Aorta (tissue), 5 donors: ENCODE measurements around the gene NKX2-1. TPM values are rescaled to one million over a fixed set of nuclear protein-coding genes. Genes with fewer than 3 reads are reported as not detected.

ENCODE experiments used
- ATAC-seq: fragments of 200-7000 bp; cut with Tn5 transposase; one replicate; pipeline ENCODE4 v1.9.1; 2022; ENCODE audit warnings: moderate library complexity; ENCODE audit not compliant: low FRiP score
- DNase-seq, 2 donors: peaks; one replicate each; pipeline ENCODE4 v3.0.0-alpha.2; 2020
- H3K27ac ChIP-seq, 2 donors: one replicate each; pipeline ENCODE4 v1.5.1; 2013; ENCODE audit warnings: low read length in 2 of 2, mild to moderate bottlenecking in 2 of 2, moderate library complexity in 2 of 2, control low read depth in 1 of 2, inconsistent platforms in 1 of 2, low read depth in 1 of 2
- H3K27me3 ChIP-seq, 2 donors: one replicate each; pipeline ENCODE4 v1.6.1; 2013; ENCODE audit warnings: control low read depth in 1 of 2, low read length in 1 of 2, mild to moderate bottlenecking in 1 of 2, moderate library complexity in 1 of 2; ENCODE audit not compliant: insufficient read depth in 2 of 2, control insufficient read depth in 1 of 2
- H3K36me3 ChIP-seq, 2 donors: one replicate each; pipeline ENCODE4 v1.6.1; 2013; ENCODE audit warnings: control low read depth in 1 of 2, low read length in 1 of 2, mild to moderate bottlenecking in 1 of 2; ENCODE audit not compliant: insufficient read depth in 2 of 2, control insufficient read depth in 1 of 2
- H3K4me1 ChIP-seq, 2 donors: one replicate each; pipeline ENCODE4 v1.6.1; 2013; ENCODE audit warnings: low read length in 2 of 2, control low read depth in 1 of 2, mild to moderate bottlenecking in 1 of 2, moderate library complexity in 1 of 2; ENCODE audit not compliant: insufficient read depth in 2 of 2, control insufficient read depth in 1 of 2
- H3K4me3 ChIP-seq, 2 donors: one replicate each; pipeline ENCODE4 v1.5.1; 2013; ENCODE audit warnings: low read length in 2 of 2, control low read depth in 1 of 2, mild to moderate bottlenecking in 1 of 2
- H3K9me3 ChIP-seq: one replicate; pipeline ENCODE4 v1.6.1; 2013; ENCODE audit warnings: mild to moderate bottlenecking, low read length; ENCODE audit not compliant: control insufficient read depth
- WGBS, 2 donors: extraction: QIAGEN DNeasy Blood & Tissue Kit; methylation state at CpG; one replicate each; pipeline ENCODE4 v1.1.7; 2013; 5-methylcytosine and 5-hydroxymethylcytosine counted together
- intact Hi-C, 2 donors: fragments of 100-400 bp; cut with DNase I; formaldehyde crosslinking; loops; one replicate each; pipeline versions ENCODE4 v1.14.2 to v1.15.0; 2022
- polyA plus RNA-seq, 2 donors: library from polyadenylated mRNA; stranded (reverse); fragments of 200-250 nt; gene quantifications; one replicate each; pipeline ENCODE4 v1.2.3, GENCODE V29; 2013
- total RNA-seq, 2 donors: library from RNA; stranded (reverse); fragmentation: NEBNext Ultra II Directional; extraction: Animal tissue kit (Norgen Biotek cat#: 25700); gene quantifications; one replicate each; pipeline ENCODE4 v1.2.1, GENCODE V29; 2021
- donor health status: healthy with polysubstance abuse.
- donor health status: Bipolar disorder and iron deficiency.
- donor health status: DM: no; HTN: no; CAD: no.
- donor health status: DM: no; HTN: no; CAD: no.
- donor health status: DM: yes; HTN: yes; CAD: no.

NKX2-1 gene
- total and polyA plus RNA-seq, 4 donors = 0.13 TPM; not detected in 3

DNA sequence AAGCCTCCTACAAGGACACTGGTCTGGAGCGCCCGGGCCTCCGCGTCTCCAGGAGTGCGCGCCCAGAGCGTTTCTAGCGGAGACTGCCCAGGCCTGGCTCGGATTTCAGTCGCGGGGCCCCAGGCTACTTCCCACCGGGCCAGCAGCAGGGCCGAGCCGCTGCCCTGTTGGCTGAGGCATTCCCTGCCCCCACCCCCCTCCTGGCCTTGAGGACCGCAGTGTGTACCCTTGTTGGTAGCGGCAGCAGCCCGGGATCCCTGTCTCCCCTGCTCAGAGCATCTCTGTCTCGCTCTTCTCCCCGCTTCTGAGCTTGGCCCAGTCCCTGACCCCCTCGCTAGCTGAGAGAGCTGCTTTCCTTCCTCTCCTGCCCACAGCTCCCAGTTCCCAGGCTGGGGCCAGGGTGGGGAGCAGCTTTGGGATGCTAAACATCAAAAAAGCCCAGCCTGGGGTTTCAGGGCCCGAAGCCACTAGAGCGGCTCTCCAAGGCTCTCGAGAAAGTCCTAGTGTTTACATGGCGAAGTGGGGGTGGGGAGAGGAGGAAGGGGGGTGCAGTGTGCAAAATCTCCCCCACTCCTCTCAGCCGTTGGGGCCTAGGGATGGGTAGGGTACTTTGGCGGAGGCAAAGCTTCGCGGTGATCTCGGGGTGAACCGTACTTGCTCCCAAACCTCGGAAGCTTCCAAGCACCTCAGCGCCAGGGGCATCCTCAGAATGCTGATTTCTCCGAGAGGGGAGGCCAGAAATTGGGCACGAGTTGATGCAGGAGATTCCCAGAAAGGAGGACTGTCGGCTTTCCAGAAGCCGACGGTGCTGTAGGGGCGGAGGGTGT, 6.4 kb downstream of the NKX2-1 start:
- intact Hi-C loops = no loop called here
- peaks cover 0 to 6% of the 10 kb centered on the region in 2 donors for H3K27me3 ChIP-seq
- H3K36me3 ChIP-seq = no peaks in the 10 kb centered on the region
- no peak overlapping the region for H3K27ac ChIP-seq
- no peak overlapping the region for H3K4me3 ChIP-seq
- 3 to 4% methylated on average over 35 to 38 of the region's 38 CpGs for WGBS, 2 donors
- no peak for DNase-seq
- H3K9me3 ChIP-seq = peaks cover 3% of the 10 kb centered on the region
- no peaks in the 10 kb centered on the region for H3K4me1 ChIP-seq
- no peak for ATAC-seq

DNA sequence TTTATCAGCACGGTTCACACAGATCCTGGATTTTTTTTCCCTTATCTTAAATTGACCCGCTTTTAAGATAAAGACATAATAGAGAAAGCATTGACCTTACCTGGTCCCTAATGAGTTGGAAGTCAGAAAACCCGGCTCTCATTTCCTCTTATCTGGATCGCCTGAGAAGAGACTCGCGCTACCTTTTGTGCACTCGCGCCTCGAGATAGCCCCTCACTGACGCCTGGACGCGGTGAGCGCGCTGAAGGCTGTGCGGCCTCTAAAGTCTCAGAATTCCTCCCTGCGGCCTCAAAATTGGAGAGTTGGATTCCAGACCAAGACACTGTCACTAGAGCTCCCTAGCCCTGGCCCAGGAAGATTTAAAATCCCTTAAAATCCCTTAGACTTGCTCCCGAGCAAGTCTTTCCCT, 7.0 kb downstream of the NKX2-1 start:
- H3K27ac ChIP-seq = no peak overlapping the region
- intact Hi-C loops = no loop called here
- no peak for ATAC-seq
- no peak overlapping the region for H3K4me3 ChIP-seq
- H3K9me3 ChIP-seq = peaks cover 4% of the 10 kb centered on the region
- no peaks in the 10 kb centered on the region for H3K4me1 ChIP-seq
- WGBS, 2 donors = 4 to 7% methylated on average over 17 of the region's 17 CpGs
- DNase-seq = no peak
- peaks cover 0 to 6% of the 10 kb centered on the region in 2 donors for H3K27me3 ChIP-seq
- H3K36me3 ChIP-seq = no peaks in the 10 kb centered on the region

GRCh38 chr14:36512585-36513003, 7.4 kb downstream of the NKX2-1 start:
- H3K4me1 ChIP-seq = no peaks in the 10 kb centered on the region
- H3K9me3 ChIP-seq = peaks cover 4% of the 10 kb centered on the region
- intact Hi-C loops = no loop called here
- H3K27ac ChIP-seq = no peak overlapping the region
- 1 to 5% methylated on average over 9 of the region's 9 CpGs for WGBS, 2 donors
- peaks cover 0 to 6% of the 10 kb centered on the region in 2 donors for H3K27me3 ChIP-seq
- H3K36me3 ChIP-seq = no peaks in the 10 kb centered on the region
- ATAC-seq (no peak), DNase-seq (no peak)
- no peak overlapping the region for H3K4me3 ChIP-seq

- ATAC-seq (no peak), DNase-seq (no peak)
- H3K9me3 ChIP-seq = peaks cover 4% of the 10 kb centered on the region
- no peak overlapping the region for H3K4me3 ChIP-seq
- intact Hi-C loops = no loop called here
- 9 to 18% methylated on average over 7 of the region's 7 CpGs for WGBS, 2 donors
- H3K27ac ChIP-seq = no peak overlapping the region
- H3K27me3 ChIP-seq = peaks cover 0 to 6% of the 10 kb centered on the region in 2 donors
- H3K36me3 ChIP-seq = no peaks in the 10 kb centered on the region
- H3K4me1 ChIP-seq = no peaks in the 10 kb centered on the region
Observed at GRCh38 chr14:36511981-36512584, 7.9 kb downstream of the NKX2-1 start.

DNA sequence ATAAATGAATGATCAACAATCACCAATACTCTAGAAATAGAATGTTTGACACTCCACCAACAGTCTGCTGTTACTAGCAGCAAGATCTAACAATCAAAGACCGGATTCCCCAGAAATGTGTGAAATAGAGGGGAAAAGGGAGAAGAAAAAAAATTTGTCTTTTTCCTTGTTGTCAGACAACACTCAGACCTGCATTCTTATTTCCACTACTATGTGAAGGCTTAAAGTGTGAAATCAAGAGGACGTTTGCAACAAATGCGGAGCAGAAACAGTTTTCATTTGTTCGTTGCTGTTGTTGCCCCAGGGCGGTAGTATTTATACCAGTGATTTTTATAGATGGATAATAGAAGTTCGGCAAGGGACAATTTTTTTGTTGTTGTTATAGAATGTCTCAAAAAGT, 9.2 kb downstream of the NKX2-1 start:
- DNase-seq (no peak), ATAC-seq (no peak)
- Histone ChIP-seq H3K27ac (no peak overlapping the region), H3K36me3 (no peaks in the 10 kb centered on the region), H3K4me3 (no peak overlapping the region), H3K27me3 (peaks cover 0 to 5% of the 10 kb centered on the region in 2 donors), H3K9me3 (peaks cover 4% of the 10 kb centered on the region), H3K4me1 (no peaks in the 10 kb centered on the region)
- intact Hi-C loops = no loop called here
- 16 to 30% methylated on average over 6 of the region's 6 CpGs for WGBS, 2 donors

DNA sequence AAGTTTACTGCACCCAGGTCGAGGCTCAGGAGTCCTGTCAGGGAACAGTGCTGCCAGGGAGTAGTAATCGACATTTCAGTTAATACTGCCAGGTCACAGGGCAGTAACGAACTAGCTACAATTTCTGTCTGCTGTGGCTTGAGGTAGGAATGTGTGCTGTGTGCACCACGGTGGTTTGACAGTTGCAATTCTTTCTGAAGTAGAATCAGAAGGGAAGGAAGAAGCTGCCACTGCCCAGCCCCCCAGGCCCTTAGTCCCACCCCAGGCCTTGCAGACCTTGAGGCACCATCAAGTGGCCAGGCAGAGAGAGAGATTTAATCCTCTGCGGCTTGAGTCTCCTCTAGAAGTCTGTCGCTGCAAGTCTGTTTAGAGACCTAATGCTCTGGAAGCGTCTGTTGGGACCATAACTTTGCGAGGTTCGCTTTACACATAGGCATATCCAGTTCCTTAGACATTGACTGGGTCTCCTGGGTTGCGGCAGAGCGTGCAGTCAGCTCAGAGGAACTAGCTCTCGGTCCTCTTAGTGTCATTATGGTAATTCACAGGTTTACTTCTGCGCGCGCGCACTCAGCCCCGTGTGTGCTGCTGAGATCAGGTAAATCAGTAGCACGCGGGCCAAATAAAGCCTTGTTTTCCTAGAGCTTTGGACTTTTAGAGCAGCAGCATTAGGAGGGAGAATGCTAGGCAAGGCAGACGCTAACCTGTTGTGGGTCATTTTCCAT, 9.8 kb downstream of the NKX2-1 start:
- no peaks in the 10 kb centered on the region for H3K36me3 ChIP-seq
- DNase-seq (no peak), ATAC-seq (no peak)
- H3K27me3 ChIP-seq = peaks cover 0 to 5% of the 10 kb centered on the region in 2 donors
- intact Hi-C loops = no loop called here
- H3K4me3 ChIP-seq = no peak overlapping the region
- H3K4me1 ChIP-seq = no peaks in the 10 kb centered on the region
- 7 to 10% methylated on average over 20 of the region's 20 CpGs for WGBS, 2 donors
- H3K9me3 ChIP-seq = peaks cover 4% of the 10 kb centered on the region
- H3K27ac ChIP-seq = no peak overlapping the region

GRCh38 chr14:36509069-36509917, 10.7 kb downstream of the NKX2-1 start:
- intact Hi-C loops = no loop called here
- Histone ChIP-seq H3K27ac (no peak overlapping the region), H3K27me3 (peaks cover 0 to 4% of the 10 kb centered on the region in 2 donors), H3K4me3 (no peak overlapping the region), H3K9me3 (peaks cover 4% of the 10 kb centered on the region), H3K4me1 (no peaks in the 10 kb centered on the region), H3K36me3 (no peaks in the 10 kb centered on the region)
- DNase-seq = no peak
- no peak for ATAC-seq
- 10 to 12% methylated on average over 14 of the region's 14 CpGs for WGBS, 2 donors

DNA sequence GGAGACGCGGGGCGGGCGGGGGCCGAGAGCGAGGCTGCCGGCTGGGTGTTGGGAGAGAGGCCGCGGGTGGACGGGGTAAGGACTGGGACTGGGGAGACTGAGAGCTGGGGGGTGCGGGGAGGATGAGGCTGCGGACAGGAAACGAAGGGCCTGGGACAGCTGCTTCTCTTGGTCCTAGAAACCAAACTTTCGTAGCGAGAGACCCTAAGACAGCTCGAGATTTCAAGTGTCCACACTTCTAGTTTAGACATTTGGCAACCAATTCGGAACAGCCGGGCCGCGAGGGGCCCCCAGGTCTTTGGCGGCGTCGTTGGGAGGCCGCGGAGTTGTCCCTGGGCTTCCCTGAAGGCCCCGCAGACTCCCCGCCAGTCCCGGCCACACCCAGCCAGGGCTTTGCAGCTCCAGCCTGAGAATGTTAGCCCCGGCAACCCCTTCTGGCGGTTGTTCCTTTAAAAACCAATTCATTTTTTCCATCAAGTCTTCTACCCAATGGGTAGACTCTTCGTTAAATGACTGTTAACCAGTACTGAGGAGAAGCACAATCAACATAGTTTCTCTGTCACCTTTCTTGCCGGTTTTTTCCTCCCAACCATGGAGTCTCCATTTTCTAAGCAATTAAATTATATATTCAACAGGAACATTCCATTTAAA, 11.5 kb downstream of the NKX2-1 start:
- peaks cover 0 to 4% of the 10 kb centered on the region in 2 donors for H3K27me3 ChIP-seq

More for the DNA sequence above, 11.5 kb downstream of the NKX2-1 start:
- peaks cover 4% of the 10 kb centered on the region for H3K9me3 ChIP-seq
- no peak overlapping the region for H3K4me3 ChIP-seq
- no peaks in the 10 kb centered on the region for H3K36me3 ChIP-seq
- DNase-seq = no peak
- H3K4me1 ChIP-seq = no peaks in the 10 kb centered on the region
- intact Hi-C loops = no loop called here
- no peak overlapping the region for H3K27ac ChIP-seq
- no peak for ATAC-seq
- WGBS, 2 donors = 5 to 7% methylated on average over 26 to 32 of the region's 32 CpGs
